ENCODE results near the gene BACE2. TPM values are rescaled to one million over a fixed set of nuclear protein-coding genes. Genes with fewer than 3 reads are reported as not detected.

BACE2 gene
- total RNA-seq, 1 donor = 85.8 TPM

DNA sequence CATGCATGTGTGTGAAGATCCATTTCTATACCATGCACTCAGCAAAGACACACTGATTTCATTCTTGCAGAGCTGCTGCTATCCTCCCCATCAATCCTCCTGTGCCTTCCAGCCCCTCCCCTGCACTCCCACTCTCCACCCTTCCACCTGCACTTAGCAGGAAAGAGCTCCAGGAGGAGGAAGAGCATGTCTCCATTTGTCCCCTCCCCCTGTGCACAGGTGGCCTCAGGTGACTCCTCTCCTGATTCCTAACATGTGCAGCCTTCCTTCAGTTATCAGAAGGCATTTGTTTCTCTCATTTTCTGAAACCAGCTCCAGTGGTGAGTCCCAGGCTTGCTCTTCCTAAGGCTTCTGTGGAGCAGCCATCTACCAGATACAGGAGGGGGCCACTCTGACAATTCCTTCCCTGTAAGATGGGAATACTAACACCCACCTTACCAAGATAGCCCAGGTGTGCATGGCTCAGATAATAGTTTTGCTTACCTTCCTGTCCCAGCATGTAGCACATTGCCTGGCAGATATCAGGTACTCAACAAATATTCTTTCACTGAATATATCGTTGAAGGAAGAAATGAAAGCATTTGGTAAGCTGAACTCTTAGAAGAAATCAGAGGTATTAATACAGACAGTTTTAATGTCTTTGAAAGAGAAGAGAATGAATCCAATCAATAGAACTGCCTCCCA lies 126.7 kb downstream of the BACE2 start:
- no peaks in the 10 kb centered on the region for H4K20me1 ChIP-seq (ENCODE audit: insufficient read depth, low read length)
- no peaks in the 10 kb centered on the region for H3K36me3 ChIP-seq (ENCODE audit: insufficient read depth, low read length)
- no peaks in the 10 kb centered on the region for H3K4me1 ChIP-seq (ENCODE audit: insufficient read depth, low read length)
- H3K27ac ChIP-seq (ENCODE audit: low read depth, low read length) = no peak overlapping the region
- no peak for DNase-seq (ENCODE audit: insufficient read length, low spot score, missing footprints)
- no peaks in the 10 kb centered on the region for H3K79me2 ChIP-seq (ENCODE audit: insufficient read depth, low read length)
- H3K4me2 ChIP-seq (ENCODE audit: insufficient read depth, low read length) = no peak overlapping the region
- H3K4me3 ChIP-seq (ENCODE audit: insufficient read depth, low read length) = no peak overlapping the region
- peaks cover 21% of the 10 kb centered on the region for H3K27me3 ChIP-seq (ENCODE audit: insufficient read depth, low read length)
- TF ChIP-seq, protein P1, sequence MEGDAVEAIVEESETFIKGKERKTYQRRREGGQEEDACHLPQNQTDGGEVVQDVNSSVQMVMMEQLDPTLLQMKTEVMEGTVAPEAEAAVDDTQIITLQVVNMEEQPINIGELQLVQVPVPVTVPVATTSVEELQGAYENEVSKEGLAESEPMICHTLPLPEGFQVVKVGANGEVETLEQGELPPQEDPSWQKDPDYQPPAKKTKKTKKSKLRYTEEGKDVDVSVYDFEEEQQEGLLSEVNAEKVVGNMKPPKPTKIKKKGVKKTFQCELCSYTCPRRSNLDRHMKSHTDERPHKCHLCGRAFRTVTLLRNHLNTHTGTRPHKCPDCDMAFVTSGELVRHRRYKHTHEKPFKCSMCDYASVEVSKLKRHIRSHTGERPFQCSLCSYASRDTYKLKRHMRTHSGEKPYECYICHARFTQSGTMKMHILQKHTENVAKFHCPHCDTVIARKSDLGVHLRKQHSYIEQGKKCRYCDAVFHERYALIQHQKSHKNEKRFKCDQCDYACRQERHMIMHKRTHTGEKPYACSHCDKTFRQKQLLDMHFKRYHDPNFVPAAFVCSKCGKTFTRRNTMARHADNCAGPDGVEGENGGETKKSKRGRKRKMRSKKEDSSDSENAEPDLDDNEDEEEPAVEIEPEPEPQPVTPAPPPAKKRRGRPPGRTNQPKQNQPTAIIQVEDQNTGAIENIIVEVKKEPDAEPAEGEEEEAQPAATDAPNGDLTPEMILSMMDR (IDR thresholded peaks at IDR 0.05; ENCODE audit: extremely low read depth, low read depth, low read length) = no peak
- H3K9me3 ChIP-seq (ENCODE audit: low read depth, low read length) = no peaks in the 10 kb centered on the region
- H2AFZ ChIP-seq (ENCODE audit: low read length) = no peak overlapping the region

DNA sequence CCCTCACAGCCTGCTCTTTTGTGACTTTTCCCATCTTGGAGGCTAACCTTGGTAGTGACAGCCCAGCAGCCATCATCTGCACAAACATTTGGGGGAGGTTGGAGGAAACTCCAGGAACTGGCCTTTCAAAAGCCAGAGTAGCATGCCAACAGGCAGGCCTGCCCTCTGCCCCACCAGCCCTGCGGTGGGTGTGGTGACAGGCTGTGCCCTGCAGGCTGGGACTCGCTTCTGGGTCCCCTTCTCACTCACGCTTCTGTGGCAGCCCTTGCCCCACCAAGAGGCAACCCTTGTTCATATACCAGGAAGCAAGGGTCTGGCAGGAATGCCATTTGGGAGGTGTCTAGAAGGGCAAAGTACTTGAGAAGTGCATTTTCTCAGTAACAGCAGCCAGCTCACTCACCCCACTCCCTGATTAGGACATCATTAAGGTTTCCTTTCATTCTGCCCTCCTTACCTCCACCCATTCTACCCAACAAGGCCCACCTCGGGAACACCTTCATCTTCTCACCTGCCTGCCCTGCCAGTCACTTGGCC lies 127.8 kb downstream of the BACE2 start:
- Histone ChIP-seq H3K4me3 (ENCODE audit: insufficient read depth, low read length) (no peak overlapping the region), H3K36me3 (ENCODE audit: insufficient read depth, low read length) (no peaks in the 10 kb centered on the region), H3K4me2 (ENCODE audit: insufficient read depth, low read length) (no peak overlapping the region), H3K9me3 (ENCODE audit: low read depth, low read length) (no peaks in the 10 kb centered on the region), H3K4me1 (ENCODE audit: insufficient read depth, low read length) (no peaks in the 10 kb centered on the region), H4K20me1 (ENCODE audit: insufficient read depth, low read length) (no peaks in the 10 kb centered on the region), H3K27me3 (ENCODE audit: insufficient read depth, low read length) (peaks cover 16% of the 10 kb centered on the region), H3K79me2 (ENCODE audit: insufficient read depth, low read length) (no peaks in the 10 kb centered on the region), H3K27ac (ENCODE audit: low read depth, low read length) (no peak overlapping the region), H2AFZ (ENCODE audit: low read length) (no peak overlapping the region)
- DNase-seq (ENCODE audit: insufficient read length, low spot score, missing footprints) = no peak
- TF ChIP-seq, protein P1 (IDR thresholded peaks at IDR 0.05; ENCODE audit: extremely low read depth, low read depth, low read length) = no peak

DNA sequence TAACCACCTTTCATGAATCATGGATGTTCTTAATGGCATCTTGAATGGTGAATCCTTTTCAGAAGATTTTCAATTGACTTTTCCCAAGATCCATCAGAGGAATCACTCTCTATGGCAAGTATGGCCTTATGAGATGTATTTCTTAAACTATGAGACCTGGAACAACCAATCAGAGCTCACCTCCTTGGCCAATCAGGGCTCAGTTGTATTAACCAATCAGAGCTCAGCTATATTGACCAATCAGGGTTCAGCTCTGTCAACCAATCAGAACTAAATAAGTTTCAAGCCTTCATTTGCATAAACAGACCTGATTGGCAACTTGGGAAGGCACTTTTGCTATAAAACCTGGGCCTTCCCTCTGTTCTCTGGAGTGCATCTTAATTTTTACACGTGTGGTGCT lies 135.0 kb downstream of the BACE2 start:
- DNase-seq (ENCODE audit: insufficient read length, low spot score, missing footprints) = no peak
- H3K79me2 ChIP-seq (ENCODE audit: insufficient read depth, low read length) = no peaks in the 10 kb centered on the region
- no peaks in the 10 kb centered on the region for H3K4me1 ChIP-seq (ENCODE audit: insufficient read depth, low read length)
- no peak overlapping the region for H3K4me3 ChIP-seq (ENCODE audit: insufficient read depth, low read length)
- H3K27me3 ChIP-seq (ENCODE audit: insufficient read depth, low read length) = peaks cover 4% of the 10 kb centered on the region
- no peak overlapping the region for H3K4me2 ChIP-seq (ENCODE audit: insufficient read depth, low read length)
- no peaks in the 10 kb centered on the region for H3K36me3 ChIP-seq (ENCODE audit: insufficient read depth, low read length)
- H3K27ac ChIP-seq (ENCODE audit: low read depth, low read length) = no peak overlapping the region
- H2AFZ ChIP-seq (ENCODE audit: low read length) = no peak overlapping the region
- no peaks in the 10 kb centered on the region for H3K9me3 ChIP-seq (ENCODE audit: low read depth, low read length)
- no peaks in the 10 kb centered on the region for H4K20me1 ChIP-seq (ENCODE audit: insufficient read depth, low read length)
- TF ChIP-seq, protein P1 (IDR thresholded peaks at IDR 0.05; ENCODE audit: extremely low read depth, low read depth, low read length) = no peak

DNA sequence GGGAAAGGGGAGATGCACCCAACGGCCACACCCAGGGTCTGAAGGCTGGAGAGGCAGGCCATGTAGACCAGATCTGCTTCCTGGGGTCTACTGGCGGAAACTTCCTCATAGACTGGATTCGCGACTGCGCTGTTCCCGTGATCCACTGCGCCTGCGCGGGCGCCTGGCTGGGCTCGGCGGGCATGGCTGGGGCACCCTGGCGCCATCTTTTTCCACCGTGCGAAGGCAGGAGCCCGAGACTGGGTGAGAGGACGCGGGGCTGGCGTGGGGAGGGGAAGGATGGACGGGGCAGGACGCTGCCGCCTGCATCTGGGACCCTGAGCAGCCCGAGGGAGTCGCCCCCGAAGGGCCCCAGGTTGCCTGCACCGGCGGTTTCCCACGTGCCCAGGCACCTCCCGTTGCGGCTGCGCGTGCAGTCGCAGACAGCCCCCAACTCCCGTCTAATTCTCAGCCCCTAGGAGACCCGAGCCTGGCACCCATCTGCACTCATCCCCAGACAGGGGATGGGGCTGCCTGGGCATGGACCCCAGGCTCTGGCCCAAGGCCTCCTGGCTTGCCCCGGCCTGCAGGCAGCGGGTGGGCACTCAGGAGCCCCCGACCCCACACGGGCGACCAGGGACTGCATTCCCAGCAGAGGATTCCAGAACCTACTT lies 136.2 kb downstream of the BACE2 start:
- no peaks in the 10 kb centered on the region for H3K9me3 ChIP-seq (ENCODE audit: low read depth, low read length)
- H3K4me3 ChIP-seq (ENCODE audit: insufficient read depth, low read length) = no peak overlapping the region
- no peak for DNase-seq (ENCODE audit: insufficient read length, low spot score, missing footprints)
- H3K27ac ChIP-seq (ENCODE audit: low read depth, low read length) = no peak overlapping the region
- no peak overlapping the region for H3K4me2 ChIP-seq (ENCODE audit: insufficient read depth, low read length)
- no peaks in the 10 kb centered on the region for H4K20me1 ChIP-seq (ENCODE audit: insufficient read depth, low read length)
- TF ChIP-seq, protein P1 (IDR thresholded peaks at IDR 0.05; ENCODE audit: extremely low read depth, low read depth, low read length) = no peak
- no peaks in the 10 kb centered on the region for H3K36me3 ChIP-seq (ENCODE audit: insufficient read depth, low read length)
- H3K27me3 ChIP-seq (ENCODE audit: insufficient read depth, low read length) = peaks cover 4% of the 10 kb centered on the region
- no peak overlapping the region for H2AFZ ChIP-seq (ENCODE audit: low read length)
- H3K4me1 ChIP-seq (ENCODE audit: insufficient read depth, low read length) = no peaks in the 10 kb centered on the region
- no peaks in the 10 kb centered on the region for H3K79me2 ChIP-seq (ENCODE audit: insufficient read depth, low read length)
